Colon (tissue), 2 donors: ENCODE results near the gene CDK7.
"Not testable (repeated sequence)": the region's sequence is repeated elsewhere in the genome, so short reads cannot be mapped to it uniquely, and the experiment has no call there.

Source experiments
- FAIRE-seq: peaks from 2 replicates; lab custom pipeline; 2012; peaks lifted over from hg19 to GRCh38; lab: Jason Lieb, UNC
- donor health status: control.
- donor health status: control.

Gene CDK7

DNA sequence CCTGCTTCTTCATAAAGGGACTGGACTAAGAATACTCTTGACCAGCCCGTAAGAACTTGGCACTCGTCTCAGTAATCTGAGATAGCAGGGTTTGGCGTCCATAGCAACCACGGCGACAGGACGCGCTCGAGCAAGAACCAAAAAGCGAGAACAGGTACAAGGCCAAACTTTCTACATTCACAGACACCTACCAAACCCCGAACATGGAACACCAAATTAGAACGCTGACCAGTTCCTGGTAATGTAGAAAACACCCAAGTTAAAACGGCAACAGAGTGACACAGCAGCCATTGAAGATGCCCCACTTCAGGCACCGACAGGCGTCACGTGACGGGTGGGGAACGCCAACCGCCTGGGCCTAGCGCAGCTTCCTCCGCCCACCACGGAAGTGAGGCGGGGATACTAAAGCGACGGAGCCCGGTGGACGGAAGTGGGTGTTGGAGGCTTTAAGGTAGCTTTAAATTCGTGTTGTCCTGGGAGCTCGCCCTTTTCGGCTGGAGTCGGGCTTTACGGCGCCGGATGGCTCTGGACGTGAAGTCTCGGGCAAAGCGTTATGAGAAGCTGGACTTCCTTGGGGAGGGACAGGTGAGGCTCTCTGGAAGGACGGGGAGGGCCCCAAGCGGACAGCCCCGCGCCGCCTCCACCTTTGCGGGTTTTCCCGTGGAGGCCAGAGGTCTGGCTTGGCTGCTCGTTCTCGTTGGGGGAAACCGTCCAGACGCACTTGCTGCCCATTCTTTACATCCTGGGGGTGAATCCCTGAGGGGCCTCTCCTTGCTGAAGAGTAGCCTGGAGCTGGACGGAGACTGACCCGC lies at the start of gene CDK7:
CDK7 (plus strand) TSS at position 430 of the 812 bp plus-strand sequence; CDS start at position 520, 90 bp downstream.
- FAIRE-seq: no peak

DNA sequence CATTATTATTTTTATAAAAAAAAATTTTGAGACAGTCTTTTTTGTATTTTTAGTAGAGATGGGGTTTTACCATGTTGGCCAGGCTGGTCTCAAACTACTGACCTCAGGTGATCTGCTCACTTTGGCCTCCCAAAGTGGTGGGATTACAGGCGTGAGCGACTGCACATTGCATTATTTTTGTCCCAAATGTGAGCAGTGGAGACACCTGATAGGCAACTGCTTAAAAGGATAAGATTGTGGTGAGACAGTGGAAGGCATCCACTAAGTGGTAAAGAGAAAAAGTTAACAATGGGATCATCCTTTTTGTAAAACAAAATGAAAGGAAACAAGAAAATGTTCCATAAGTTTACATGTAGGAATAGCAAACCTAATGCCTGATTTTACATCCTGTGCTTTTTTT lies 47.3 kb upstream of the CDK7 start:
- no peak for FAIRE-seq

DNA sequence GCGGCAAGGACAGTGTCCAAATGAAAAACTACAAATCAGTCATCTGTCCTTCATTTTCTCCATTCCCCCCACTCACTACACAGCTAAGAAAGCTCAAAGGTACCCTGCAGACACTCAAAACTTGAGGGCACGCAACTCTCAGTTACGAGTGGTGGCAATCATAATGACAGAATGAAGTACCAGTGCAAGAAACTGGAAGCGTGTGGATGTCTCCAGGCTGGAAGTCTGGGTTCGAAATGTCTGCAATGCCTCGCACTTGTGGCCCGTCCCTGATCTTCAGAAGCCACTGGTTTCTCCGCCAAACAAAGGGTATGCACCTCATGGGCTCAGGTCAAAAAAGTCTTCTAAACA lies 45.9 kb upstream of the CDK7 start:
- FAIRE-seq: no peak

DNA sequence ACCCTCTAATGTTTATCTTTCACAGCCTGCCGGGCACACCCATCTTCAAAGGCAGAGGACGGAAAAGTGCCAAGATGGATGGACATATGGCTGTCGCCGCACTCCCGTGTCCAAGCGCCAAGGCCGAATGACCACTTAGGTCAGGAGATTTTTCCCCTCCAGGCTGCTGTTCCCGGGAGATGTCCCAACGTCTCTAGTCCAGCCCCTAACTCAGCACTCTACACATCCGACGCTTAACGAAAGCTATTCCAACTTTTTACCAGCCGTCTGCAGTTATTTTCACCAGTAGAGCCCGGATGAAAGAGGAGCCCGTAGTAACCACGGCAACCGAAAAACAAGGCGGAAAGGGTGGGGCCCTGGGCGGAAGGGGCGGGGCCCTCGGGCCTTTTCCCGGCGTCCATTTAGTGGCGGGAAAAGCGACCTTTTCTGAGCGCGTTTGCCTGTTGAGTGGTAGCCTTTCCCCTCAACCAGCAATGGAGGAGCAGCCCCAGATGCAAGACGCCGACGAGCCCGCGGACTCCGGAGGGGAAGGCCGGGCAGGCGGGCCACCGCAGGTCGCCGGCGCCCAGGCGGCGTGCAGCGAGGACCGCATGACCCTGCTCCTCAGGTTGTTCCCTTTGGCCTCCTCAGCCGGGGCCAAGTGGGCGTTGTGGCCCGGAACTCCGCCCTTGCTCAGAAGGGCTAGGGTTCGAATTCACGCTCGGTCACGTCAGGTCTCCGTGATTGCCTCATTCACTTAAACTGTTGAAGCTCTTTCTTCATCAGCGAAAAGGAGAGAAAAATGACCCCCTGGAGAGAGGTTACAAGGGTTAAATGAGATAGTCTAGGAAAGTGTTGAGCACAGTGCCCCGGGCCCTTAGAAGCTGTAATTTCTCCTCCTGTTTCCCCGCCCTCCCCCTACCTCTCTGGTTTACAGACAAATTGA lies 45.3 kb upstream of the CDK7 start, which contains the start of gene CENPH:
CENPH (plus strand) TSS at position 422 of the 925 bp plus-strand sequence; CDS start at position 474, 52 bp downstream.
- FAIRE-seq: no peak

DNA sequence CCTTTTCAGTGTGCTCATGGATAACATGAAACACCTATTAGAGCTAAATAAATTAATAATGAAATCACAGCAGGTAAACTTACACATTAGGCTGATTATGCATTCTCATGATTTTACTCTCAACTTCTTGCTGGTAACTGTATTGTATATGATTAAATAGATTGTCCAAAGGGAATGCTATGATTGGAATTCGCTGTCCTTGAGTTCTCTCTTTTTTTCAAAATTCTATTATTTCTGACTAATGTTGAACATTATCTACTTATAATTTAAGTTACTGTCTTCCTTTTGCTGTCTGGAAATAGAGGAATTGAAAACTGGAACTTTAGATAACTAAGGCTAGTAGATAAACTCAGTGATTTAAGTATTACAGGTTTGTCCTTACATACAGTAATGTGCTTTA lies 32.2 kb upstream of the CDK7 start:
- no peak for FAIRE-seq

DNA sequence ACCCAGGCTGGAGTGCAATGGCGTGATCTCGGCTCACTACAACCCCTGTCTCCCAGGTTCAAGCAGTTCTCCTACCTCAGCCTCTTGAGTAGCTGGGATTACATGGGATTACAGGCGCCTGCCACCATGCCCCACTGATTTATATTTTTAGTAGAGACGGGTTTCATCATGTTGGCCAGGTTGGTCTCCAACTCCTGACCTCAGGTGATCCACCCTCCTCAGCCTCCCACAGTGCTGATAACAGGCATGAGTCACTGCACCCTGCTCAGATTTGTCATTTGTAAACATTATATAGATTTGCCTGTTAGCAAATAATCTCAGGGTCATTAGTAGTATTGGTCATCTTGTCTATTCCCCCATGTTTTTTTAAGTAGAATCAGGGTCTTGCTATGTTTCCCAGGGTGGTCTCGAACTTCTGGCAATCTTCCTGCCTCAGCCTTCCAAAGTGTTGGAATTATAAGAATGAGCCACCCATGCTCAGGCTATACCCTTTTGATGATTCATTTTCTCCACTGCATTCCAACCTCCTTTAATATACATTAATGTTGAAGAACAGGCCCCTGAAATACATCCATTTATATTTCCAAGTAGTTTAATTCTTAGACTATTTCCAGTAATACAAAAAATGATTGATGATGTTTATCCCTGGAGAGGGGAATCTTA lies 28.0 kb upstream of the CDK7 start:
- FAIRE-seq: no peak

DNA sequence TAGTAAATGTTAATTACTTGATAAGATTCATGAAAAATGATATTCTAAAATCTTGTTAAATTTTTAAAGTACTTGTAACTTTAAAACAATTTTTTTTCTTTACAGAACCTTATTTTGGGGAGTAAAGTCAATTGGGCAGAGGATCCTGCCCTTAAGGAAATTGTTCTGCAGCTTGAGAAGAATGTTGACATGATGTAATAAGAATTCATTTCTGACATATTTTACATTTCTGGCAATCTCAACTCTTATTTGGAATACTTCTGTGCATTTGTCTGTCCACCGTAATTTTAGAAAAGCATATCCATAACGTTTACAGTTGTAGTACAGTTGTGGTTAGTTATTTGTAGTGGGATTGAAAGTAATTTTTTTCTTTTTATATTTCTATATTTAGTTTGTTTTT lies 25.1 kb upstream of the CDK7 start:
- FAIRE-seq: no peak

DNA sequence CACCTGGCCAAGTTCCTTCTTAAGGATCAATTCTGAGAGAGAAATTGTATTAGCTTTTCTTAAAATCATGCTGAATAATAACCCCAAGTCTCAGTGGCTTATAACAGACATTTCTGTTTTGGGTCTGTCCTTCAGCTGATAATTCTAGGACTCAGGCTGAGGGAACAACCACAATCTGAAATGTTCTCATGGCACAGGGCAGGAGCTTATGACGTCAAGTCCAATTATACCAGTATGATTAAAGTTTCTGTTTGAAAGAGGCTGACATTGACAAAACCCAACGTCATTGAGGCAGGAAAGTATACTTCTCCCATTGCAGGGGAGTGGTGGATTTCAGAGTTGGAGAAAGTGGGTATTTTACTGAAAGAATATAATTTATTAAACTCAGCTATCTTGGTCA lies 23.5 kb upstream of the CDK7 start:
- no peak for FAIRE-seq

DNA sequence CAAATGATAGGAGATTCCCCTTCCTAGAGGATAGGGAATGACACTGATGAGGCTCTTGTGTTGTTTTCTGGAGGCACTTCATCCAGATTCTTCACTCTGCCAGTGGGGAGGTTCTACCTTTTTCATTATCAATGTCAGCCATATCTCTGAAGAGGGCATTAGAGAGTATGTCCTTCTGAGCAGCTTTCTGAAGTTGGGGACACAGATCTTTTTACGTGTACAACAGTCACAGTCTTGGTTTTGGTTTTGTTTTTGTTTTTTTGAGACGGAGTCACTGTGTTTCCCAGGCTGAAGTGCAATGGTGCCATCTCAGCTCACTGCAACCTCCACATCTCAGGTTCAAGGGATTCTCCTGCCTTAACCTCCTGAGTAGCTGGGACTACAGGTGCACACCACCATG lies 22.7 kb upstream of the CDK7 start:
- no peak for FAIRE-seq

DNA sequence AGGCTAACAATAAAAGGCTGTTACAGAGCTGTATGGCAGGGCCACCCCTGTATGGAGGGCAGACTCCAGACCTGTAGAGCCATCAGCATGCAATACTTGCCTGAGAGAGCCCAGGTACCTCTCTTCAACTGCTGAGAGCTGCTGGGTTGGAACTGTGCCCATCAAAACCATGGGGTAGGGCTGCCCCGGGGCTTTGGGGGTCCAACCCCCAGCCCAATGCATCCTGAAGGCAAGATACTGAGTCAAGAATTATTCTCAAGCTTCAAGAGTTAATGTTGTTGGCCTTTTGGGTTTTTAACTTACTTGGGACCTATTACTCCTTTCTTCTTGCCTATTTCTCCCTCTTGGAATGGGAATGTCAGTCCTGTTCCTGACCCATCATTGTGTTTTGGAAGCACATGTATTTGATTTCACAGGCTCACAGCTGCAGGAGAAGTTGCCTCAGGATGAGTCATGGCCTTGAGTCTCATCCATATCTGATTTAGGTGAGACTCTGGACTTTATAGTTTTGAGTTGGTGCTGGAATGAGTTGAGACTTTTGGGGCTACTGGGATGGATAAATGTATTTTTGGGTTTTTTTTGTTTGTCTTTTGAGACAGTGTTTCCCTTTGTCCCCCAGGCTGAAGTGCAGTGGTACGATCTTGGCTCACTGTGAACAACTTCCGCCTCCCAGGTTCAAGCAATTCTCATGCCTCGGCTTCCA lies 21.0 kb upstream of the CDK7 start:
- no peak for FAIRE-seq

DNA sequence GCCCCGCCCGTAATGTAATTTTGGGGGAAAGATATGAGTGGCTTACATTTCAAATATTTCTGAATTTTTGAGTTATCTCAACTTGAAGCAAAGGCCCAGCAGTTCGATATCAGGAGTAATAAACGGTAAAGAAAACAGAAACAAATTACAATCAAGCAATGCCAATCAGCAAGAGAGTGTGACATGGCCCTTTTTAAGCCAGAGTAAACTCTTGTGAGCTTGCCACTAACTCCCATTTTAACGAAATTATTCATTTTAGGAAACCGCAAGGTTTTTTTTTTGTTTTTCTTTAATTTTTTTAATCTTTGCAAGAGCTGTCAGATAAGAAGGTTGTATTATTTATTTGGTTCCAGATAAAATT lies 17.6 kb upstream of the CDK7 start:
- no peak for FAIRE-seq

DNA sequence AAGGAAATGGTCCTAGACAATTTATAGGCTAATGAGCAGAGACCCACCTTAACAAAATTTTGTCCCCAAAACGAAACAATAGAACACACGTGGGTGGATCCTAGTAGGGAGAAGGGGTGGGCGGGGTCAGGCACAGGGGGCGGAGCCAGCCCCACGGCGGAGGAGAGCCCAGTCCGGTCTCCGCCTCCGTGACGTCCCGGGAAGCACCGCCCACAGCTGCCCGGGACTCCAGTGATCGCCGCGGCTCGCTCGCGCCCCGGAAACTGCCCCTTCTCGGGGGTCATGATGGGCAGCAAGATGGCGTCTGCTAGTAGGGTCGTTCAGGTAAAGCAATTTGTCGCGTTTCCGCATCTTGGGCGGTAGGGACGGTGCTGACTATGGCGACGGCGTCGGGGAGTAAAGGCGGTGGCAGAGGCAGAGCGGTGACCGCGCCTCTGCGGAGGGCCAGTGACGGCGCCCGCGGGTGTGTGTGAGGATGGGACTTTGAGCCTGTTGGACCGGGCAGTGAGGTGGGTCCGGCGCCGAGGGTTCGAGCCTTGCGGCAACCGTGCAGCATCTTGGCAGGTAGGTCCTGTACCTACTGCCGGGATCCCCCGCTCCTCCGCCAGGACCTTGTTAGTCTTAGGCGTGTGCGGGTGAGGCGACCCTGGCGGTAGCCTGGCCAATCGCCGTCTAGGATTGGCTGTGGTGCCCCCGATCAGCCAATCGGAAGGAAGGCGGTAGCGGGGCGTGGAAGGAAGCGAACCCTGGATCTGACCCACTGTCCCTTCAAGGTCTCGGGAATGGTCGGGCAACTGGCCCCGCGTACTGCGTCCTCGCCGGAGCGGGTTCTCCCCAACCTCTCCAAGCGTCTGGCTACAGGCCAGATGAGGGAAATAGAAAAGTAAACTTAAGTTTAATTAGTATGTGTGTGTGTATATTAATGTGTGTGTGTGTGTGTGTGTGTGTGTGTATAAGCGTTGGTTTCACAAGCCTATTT lies 16.8 kb upstream of the CDK7 start:
- FAIRE-seq: no peak

DNA sequence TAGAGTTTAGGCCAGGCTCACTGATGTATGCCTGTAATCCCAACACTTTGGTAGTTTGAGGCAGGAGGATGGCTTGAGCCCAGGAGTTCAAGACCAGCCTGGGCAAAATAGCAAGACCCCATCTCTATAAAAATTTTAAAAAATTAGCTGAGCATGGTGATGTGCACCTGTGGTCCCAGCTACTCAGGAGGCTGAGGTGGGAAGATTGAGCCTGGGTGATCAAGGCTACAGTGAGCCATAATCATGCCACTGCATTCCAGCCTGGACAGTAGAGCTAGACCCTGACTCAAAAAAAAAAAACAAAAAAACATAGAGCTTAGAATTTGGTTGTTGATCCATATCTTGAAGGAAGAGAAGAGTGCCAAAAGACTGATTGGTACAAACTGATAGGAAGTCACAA lies 14.7 kb upstream of the CDK7 start:
- no peak for FAIRE-seq

DNA sequence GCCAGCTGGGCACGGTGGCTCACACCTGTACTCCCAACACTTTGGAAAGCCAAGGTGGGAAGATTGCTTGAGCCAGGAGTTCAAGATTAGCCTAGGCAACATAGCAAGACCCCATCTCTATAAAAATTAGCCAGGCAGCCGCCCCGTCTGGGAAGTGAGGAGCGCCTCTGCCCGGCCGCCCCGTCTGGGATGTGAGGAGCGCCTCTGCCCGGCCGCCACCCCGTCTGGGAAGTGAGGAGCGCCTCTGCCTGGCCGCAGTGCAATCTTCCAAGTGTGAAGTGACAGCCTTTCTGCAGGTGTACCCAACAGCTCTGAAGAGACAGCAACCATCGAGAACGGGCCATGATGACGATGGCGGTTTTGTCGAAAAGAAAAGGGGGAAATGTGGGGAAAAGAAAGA lies 14.3 kb upstream of the CDK7 start:
- not testable (repeated sequence) for FAIRE-seq

DNA sequence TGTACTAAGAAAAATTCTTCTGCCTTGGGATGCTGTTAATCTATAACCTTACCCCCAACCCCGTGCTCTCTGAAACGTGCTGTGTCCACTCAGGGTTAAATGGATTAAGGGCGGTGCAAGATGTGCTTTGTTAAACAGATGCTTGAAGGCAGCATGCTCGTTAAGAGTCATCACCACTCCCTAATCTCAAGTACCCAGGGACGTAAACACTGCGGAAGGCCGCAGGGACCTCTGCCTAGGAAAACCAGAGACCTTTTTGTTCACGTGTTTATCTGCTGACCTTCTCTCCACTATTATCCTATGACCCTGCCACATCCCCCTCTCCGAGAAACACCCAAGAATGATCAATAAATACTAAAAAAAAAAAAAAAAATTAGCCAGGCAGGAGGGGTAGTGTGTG lies 13.9 kb upstream of the CDK7 start:
- FAIRE-seq: not testable (repeated sequence)

DNA sequence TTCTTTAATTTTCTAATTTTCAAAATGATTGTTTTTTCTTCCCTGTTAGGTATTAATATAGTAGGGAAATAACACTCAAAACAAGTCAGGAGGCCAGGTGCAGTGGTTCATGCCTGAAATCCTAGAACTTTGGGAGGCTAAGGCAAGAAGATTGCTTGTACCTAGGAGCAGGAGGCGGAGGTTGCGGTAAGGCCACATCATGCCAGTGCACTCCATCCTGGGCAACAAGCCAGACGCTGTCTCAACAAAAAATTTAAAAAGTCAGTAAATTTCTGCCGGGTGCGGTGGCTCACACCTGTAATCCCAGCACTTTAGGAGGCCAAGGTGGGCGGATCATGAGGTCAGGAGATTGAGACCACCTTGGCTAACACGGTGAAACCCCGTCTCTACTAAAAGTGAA lies 10.2 kb upstream of the CDK7 start:
- no peak for FAIRE-seq

DNA sequence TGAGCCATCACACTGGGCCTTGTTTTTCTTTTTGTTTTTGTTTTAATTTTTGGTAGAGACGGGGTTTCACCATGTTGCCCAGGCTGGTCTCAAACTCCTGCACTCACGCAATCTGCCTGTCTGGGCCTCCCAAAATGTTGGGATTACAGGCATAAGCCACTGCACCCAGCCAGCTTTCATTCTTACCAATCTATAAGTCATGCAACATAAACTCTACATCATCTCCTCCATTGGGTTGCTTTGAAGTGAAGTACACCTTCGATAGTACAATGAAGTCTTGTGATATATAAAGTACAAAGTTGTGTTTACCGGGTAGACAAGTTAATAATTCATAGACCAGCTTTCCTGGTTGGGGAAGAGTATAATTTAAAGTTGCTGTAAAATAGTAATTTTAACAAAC lies 8.8 kb upstream of the CDK7 start:
- FAIRE-seq: no peak

DNA sequence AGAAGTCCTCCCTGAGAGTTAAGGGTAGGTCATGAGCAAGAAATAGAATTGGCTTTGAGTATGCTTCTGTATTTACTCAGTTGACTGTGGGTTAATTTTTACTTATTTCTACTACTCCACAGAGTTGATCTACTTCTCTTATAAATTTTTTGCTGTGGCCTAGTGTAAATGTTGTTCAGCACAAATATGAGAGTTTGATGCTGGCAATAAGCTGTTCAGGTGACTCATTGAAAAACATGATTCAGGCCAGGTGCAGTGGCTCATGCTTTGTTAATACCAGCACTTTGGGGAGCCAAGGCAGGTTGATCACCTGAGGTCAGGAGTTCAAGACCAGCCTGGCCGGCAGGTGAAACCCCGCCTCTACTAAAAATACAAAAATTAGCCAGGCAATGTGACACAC lies 4.5 kb upstream of the CDK7 start:
- no peak for FAIRE-seq

DNA sequence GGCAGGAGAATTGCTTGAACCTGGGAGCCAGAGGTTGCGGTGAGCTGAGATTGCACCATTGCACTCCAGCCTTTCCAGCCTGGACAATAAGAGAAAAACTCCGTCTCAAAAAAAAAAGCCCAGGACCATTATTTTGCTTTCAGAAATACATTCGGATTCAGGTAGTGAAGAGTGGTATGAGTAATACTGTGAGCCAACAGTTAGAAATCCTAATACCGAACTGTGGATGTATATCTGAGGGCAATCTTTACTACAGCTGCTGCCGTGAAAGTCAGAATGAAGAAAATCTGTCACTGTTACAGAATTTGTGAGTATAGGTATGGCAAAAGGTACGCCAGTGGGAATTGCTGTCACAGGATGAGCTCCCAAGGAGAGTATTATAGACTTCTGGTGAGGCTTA lies 3.4 kb upstream of the CDK7 start:
- FAIRE-seq: no peak

DNA sequence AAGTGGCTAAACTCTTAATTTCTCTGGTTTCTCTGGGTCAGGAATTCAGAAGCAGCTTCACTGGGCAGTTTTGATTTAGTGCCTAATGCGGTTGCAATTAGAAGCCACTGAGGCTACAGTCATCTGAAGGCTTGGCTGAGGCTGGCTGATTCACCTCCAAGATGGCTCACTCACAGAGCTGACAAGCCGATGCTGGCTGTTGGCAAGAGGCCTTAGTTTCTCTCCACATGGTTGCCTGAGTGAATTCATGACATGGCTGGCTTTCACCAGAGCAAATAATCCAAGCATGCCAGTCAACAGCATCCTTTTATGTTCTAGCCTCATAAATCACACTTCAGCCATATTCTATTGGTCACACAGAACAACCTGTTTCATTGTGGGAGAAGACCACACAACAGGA lies 2.8 kb upstream of the CDK7 start:
- FAIRE-seq: no peak

DNA sequence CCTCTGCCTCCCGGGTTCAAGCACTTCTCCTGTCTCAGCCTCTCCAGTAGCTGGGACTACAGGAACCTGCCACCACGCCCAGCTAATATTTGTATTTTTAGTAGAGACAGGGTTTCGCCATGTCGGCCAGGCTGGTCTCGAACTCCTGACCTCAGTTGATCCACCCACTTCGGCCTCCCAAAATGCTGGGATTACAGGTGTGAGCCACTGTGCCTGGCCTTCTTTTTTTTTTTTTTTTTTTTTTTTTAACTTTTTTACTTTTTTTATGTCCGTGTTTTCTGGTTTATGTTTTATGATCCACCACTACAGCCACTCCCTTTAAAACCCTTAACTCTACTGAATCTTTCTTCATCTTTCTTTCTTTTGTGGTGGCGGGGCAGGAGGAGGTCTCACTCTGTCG lies 2.0 kb downstream of the CDK7 start:
- not testable (repeated sequence) for FAIRE-seq
